Esophagus mucosa (tissue), 1 donor: ENCODE measurements around the gene RNFT2. TPM values are rescaled to one million over a fixed set of nuclear protein-coding genes. Genes with fewer than 3 reads are reported as not detected.
A peak's percentile ranks its signal among the peaks of the same experiment; 100 is the strongest.
"Not testable (repeated sequence)": the region's sequence is repeated elsewhere in the genome, so short reads cannot be mapped to it uniquely, and the experiment has no call there.

ENCODE experiments used
- ATAC-seq: fragments of 200-7000 bp; cut with Tn5 transposase; one replicate; pipeline ENCODE4 v1.9.1; 2020
- total RNA-seq: library from RNA; stranded (reverse); gene quantifications from one replicate; pipeline ENCODE4 v1.2.4, GENCODE V29; 2023
- donor health status: DM: yes; HTN: yes; CAD: no.

The RNFT2 gene
- total RNA-seq, 1 donor from 2014 or later: 1.1 TPM

DNA sequence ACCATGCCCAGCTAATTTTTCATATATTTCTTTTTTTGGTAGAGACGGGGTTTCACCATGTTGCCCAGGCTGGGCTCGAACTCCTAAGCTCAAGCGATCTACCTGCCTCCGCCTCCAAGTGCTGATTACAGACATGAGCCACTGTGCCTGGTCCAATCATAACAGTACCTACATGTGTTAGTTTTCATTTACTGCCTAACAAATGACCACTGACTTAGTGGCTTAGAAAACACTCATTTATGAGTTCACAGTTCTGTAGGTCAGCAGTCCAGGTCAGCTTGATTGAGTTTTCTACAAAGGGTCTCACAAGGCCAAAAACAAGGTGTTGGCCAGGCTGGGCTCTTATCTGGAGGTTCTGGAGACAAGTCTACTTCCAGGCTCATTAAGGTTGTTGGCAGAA lies 60.6 kb downstream of the RNFT2 start:
- no peak for ATAC-seq

DNA sequence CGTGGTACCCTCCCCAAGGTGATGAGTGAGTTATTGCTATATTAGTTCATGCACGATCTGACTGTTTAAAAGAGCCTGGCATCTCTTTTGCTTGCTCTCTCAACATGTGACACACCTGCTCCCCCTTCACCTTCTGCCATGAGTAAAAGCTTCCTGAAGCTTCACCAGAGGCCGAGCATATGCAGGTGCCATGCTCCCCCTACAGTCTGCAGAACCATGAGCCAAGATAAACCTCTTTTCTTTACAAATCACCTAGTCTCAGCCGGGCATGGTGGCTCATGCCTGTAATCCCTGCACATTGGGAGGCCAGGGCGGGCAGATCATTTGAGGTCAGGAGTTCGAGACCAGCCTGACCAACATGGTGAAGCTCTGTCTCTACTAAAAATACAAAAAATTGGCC lies 61.8 kb downstream of the RNFT2 start:
- ATAC-seq: no peak

DNA sequence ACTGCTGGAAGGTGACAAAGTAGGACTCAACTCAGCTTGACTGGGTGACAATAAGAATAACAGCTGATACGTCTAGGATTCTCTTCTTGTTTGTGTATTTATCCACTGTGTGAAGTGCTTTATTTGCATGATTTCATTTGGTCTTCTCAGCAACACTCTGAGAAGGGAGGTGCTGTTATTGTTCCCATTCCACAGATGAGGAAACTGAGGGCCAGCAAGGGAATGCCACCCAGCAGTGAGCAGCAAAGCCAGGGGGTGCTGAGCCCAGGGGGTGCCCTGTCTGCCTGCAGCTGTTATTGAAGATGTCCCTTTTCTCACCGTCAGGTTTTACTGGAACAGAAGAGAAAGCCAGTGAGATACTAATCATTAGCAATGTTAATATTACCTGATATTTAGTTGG lies 62.8 kb downstream of the RNFT2 start:
- no peak for ATAC-seq

DNA sequence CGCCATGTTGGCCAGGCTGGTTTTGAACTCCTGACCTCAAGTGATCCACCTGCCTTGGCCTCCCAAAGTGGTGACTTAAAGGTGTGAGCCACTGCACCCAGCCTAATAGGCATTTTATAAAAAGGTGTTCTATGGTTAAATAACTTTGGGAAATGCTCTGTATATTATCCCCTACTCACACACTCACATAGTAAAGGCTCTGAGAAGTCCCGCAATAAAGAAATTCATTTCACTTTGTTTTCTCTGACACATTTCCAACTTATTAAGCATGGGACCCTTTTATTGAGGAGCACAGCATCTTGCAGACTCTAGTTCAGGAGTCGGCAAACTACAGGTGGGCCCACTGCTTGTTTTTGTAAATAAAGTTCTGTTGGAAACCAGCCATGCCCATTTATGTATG lies 63.9 kb downstream of the RNFT2 start:
- ATAC-seq: no peak

DNA sequence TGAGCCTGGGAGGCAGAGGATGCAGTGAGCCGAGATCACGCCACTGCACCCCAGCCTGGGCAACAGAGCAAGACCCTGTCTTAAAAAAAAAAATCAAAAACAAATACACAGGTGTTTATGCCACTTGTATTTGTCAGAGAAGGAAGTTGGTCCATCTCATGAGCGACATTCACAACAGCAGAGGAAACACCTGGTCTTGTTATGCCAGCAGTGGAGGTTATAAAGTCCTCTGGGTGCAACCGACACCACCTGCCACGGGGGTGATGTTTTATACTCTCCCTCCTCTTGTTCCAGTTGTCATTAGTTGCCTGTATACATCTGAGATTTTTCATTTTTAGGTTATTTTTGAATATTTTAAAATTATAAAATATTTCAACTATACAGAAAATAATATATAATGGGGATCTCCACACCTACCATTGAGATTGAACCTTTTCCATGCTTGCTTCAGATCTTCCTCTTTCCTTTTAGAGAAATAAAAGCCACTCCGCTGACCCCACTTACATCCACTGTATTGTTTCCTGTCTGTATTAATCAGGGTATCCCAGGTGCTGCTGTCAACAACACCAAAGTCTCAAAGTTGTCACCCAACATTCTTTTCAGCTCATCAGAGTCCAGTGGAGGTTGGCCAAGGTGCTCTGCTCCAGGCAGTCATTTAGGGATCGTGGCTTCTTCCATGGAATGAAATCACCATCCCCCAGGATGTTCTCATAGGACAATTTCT lies 65.1 kb downstream of the RNFT2 start:
- no peak for ATAC-seq

DNA sequence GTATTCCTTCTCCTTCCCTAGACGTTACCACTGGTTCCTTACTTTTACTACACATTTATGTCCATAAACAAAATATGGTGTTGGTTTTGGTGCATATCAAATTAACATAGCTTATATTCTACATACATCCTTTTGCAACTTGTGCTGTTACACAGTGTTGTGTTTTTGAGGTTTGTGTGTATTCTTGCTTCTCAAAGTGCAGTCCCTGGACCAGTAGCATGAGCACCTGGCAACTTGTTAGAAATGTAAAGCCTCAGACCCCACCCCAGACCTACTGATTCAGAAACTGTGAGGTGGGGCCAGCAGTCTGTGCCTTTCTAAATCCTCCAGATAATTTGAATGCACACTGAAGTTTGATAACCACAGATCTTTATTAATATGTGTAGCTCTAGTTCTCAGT lies 65.9 kb downstream of the RNFT2 start:
- no peak for ATAC-seq

DNA sequence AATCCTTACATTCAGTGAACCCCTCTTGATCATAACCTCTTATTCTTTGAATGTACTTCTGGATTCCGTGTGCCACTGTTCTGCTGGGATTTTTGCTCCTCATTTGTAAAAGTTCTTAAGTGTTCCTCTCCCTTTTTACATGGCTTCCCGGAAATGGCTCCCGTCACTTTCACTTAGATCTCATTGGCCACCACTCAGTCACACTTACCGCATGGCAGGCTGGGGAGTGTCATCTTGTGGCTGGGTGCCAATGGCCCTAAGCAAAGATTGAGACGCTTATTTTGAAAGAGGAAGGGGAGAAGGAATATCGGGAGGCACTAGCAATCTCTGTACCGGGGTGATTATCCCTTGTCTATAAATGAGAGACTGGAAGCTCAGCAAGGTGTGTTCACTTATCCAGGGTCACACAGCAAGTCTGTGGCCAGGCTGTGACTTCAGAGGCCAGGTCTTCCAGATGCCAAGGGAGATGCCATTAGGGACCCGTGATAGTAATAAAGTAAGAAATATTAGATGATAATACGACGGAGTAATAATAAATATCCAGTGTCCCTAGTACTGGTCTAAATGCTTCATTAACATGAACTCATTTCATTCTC lies 68.8 kb downstream of the RNFT2 start:
- ATAC-seq: no peak

DNA sequence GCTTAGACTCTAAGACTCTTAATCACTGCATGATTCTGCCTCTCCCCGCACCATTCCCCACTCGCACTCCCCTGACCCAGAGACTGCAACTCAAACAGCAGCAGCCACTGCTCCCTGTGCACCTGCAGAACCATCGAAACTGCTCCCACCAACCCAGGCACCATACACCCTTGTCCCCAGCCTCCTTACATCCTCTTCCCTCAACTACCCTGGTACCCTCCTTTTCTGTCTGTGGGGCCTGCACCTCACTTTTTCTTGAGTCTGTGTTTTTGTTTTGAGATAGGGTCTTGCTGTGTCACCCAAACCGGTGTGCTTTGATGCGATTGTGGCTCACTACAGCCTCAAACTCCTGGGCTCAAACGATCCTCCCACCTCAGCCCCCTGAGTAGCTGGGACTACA lies 69.4 kb downstream of the RNFT2 start:
- ATAC-seq: no peak

DNA sequence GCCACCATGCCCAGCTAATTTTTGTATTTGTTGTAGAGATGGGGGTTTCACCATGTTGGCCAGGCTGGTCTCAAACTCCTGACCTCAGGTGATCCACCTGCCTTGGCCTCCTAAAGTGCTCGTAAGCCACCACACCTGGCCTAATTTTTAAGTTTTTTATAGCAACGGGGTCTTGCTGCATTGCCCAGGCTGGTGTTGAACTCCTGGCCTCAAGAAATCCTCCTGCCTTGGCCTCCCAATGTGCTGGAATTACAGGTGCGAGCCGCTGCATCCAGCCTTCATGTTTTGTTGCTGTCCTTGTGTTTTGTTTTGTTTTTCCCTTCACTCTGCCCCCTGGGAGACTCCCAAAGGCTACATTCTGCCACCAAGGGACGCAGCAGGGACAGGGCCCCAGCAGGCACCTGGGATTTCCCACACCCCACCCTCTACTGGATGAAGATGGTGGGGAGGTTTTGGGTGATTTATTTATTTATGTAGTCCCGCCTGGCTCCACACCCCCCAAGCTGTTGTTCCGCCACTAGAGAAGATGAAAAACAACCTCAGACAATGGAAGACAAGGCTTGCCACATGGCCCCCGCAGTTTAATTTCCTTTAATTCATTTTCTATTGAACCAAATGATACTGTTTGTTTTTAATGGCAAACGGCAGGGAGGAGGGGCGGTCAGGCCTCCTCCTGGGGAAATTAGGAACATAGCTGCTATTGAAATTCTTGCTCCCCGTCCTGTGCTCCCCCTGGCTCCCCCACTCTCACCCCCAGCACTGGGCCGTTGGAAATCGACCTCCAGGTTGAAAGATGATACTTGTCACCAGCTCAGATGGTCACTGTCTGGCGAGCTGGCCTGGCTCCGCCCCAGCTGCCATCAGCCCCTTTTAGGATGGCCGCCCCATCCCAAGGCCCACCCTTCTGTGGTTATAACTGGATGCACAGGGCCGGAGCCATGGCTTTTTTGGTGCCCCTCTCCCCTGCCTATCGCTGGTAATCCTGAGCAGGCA lies 70.3 kb downstream of the RNFT2 start:
- ATAC-seq: no peak

DNA sequence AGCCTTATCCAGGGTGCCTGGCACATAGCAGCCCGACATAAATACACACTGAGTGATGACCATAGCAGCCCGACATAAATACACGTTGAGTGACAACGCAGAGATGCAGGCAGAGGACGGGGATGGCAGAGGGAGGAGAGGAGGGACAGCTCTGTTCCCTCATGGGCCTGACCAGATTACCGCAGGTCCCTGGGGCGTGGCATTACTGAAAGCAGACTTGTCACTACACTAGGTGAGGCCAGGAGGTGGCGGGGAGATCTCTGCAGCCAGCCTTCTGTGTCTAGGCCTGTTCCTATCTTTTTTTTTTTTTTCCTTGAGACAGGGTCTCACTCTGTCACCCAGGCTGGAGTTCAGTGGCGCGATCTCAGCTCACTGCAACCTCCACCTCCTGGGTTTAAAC lies 74.1 kb downstream of the RNFT2 start:
- no peak for ATAC-seq

DNA sequence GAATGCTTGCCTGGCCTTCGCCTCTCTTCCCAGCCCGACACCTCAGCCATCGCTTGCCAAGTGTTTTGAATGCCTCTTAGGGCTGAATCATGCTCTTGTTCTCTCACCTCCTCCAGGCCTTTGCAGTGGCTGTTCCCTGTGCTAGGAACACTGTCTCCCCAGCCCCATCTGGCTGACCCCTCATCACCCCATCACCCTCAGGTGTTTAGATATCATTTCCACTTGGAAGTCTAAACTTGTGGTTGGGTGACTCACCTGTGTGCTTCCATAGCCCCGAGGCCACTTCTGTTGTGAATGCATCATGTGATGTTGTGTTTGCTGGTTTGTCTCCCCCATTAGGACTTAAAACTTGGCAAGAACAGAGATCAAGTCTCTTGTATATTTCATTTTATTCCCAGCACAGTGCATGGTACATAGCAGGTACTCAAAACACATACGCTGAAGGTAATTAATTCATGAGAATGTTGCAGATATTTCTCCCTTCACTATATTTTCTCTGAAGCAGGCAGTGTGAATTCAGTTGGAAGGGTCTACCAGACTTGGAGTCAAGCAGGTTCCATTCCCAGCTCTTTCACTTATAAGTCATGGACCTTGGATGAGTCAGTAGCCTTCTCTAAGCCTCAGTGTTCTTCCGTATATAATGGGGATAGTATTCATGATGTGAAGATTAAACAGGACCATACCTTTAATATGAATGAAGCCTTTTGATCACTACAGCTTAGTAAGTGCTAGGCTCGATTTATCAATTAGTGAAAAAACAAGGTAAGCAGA lies 75.3 kb downstream of the RNFT2 start:
- peak; percentile 74 for ATAC-seq

DNA sequence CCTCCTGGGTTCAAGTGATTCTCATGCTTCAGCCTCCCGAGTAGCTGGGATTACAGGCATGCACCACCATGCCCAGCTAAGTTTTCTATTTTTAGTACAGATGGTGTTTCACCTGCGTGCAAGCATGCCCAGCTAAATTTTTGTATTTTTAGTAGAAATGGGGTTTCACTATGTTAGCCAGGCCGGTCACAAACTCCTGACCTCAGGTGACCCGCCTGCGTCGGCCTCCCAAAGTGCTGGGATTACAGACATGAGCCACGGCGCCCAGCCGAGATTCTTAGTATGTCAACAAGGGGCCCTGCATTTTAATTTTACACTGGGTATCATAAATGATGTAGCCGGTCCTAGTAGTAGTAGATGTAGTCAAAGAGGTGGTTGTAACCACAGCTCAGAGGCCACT lies 76.7 kb downstream of the RNFT2 start:
- not testable (repeated sequence) for ATAC-seq

DNA sequence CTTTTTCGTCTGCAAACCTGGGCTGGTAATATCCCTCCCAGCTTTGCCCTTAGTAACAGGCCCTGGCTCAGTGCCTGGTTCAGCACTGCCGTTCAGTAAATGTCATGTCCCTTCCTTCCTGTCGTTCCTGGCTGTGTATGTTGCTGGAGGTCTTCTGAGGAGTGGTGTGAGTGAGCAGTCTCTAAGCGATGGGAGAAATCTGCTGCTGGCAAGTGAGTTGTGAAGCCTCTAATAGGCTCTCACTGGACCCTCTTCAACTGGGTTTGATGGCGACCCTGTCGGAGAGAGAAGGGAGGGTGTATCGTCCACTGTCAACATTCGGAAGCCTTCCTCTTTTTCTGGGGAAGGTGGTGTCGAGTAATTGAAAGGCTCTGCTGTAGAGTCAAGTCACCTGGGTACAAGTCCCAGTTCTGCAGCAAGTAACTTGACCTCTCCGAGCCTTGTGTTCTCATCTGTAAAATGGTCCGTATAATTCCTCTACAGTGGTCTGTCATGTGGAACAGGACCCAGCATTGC lies 80.3 kb downstream of the RNFT2 start:
- ATAC-seq: no peak

DNA sequence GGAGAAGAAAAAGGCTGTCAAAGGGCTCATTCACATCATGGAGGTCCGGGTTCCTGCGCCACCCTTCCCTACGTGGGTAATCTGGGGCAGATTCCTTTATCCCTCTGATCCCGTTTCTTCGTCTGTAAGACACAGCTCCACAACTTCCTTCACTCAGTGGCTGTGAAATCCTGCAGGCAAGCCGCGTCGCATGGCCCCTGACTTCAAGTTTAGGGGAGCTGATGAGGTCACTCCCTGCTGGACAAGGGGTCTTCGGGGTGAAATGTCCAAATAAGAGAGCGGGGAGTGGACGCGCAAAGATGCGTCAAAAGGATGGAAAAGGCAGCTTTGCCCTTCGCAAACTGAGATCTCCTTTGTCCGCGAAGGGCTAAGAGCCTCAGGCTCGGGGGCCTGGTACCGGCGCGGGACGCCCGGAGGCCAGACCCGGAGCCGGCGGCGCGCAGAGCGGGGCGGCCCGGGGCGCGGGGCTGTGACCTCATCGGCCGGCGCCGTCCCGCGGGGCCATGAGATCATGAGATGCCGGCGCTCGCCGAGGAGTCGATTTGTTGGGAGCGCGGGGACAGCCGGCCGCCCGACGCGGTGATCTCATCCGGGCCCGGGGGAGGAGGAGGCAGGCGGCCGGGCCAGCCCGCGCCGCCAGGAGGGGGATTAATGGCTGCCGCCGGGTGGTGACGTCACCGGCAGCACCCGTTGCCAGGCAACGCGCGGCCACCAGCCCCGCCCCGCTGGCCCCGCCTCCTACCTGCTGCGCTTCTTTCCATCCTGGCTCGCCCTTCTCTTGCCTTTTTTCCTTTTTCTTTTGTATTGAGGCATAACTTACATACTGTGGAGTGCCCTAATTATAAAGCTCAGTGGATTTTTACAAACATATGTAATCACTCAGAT lies 81.1 kb downstream of the RNFT2 start:
- peak; percentile 98 for ATAC-seq

DNA sequence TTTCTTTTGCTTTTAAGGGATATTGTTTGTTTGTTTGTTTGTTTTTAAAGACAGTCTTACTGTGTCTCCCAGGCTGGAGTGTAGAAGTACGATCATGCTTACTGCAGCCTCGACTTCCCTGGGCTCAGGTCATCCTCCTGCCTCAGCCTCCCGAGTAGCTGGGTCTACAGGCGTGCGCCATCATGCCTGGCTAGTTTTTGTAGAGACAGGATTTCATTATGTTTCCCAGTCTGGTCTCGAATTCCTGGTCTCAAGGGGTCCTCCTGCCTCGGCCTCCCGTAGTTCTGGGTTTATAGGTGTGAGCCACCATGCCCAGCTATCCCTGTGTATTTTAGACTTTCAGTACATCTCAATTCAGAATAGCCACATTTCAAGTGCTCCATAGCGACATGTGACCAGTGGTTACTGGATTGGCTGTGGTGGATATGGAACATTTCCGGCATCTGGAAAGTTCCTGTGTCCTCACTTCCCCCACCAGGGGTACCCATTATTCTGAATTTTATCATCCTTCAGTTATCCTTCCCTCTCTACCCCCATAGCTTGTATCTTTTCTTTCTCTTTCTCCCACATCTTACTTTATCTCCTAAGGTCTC lies 82.0 kb downstream of the RNFT2 start:
- no peak for ATAC-seq

DNA sequence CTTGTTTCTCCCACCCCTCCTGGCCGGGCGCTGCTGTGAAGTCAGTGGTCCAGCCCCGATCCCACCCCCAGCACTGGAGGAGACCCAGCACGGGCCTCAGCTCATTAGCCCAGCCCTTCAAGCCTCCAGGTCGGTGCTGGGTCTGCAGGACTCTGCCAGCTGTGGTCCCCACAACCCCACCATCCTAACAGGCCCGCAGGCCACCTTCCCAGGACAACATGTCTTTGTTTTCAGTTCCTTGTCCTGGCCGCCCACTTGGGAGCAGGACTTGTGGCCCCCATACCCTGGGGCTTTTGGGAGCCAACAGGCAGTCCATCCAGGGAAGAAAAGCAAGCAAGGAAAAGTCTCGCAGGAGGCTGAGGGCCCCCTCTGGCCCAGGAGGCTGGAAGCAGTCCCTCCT lies 83.2 kb downstream of the RNFT2 start:
- ATAC-seq: no peak

DNA sequence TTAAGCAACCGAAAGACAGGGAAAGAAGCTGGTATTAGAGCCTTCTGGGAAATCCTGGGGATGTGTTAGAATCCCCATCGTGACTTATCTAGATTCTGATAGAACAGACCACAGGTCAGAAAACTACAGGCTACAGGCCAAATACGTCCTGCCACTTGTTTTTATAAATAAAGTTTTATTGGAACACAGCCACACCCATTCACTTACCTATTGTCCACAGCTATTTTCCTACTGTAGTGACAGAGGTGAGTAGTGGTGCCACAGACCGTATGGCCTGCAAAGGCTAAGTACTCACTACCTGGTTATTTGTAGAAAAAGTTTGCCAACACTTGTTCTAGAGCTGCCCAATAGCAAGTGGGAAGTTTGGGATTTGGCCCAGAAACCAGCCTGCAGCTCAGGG lies 89.3 kb downstream of the RNFT2 start:
- ATAC-seq: no peak

DNA sequence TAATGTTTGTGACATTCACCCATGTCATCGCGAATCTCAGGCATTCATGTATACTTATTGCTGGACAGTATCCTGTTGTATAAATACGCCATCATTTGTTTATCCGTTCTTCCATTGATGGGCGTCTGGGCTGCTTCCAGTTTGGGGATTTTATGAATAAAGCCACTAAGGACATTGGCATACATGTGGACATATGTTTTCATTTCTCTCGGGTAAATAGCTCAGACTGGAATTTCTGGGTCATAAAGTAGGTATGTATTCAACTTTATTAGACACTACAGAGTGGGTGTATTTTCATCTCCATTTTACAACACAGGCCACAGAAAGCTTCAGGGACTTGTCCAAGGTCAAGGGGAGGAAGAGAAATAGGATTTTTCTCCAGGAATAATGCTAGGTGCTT lies 94.2 kb downstream of the RNFT2 start:
- no peak for ATAC-seq

DNA sequence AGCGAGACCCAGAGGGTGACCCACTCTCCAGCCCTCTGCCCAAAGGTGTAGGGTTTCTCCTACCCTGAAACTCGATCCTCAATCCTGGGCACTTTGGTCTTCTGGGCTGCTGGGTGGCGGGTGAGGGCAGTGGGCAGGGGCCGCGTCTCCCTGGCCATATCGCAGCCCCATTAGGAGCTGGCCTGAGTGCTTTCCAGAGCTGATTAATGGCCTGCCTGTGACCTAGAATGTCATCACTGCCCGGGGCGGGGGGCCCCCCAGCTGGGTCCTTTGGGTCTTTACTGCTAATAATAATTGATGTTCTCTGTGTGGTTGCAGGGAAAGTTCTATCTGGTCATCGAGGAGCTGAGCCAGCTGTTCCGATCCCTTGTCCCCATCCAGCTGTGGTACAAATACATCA lies 95.4 kb downstream of the RNFT2 start:
- no peak for ATAC-seq

DNA sequence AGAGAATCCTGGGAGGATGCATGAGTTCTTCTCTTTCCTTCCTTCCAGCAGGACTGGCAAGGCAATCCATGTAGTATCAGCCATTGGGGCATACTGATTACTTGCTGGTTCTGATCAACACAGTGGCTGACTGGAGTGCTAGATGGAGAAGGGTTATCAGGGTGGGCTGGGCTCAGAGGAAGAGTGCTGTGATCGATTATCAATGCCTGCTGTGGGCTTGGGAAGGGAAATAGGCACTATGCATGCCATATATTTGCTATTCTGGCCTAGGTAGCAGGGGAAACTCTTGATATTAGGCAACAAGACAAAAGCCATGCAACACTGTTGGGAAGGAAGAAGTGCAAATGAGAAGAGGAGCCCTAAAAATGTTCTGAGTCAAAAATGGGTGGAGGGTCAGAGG lies 97.4 kb downstream of the RNFT2 start:
- no peak for ATAC-seq

DNA sequence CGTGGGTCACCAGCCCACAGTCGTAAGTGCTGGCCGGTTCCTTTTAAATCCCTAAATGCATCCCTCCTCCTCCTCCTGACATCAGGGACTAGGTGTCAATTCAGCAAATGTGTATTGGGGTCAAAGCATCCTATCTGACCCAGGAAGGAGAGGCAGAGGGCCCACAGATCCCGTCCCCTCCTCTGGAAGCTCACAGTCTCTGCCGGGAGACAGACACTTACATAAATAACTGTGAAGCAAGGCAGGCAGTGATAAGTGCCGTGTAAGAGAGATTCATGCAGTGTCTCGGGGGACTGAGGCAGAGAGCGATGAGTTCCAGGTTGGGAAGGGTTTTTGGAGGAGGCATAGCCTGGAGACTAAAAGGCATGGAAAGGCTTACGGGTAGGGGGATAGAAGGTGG lies 99.0 kb downstream of the RNFT2 start:
- no peak for ATAC-seq
